ENCODE results near the gene KPNA3. TPM values are rescaled to one million over a fixed set of nuclear protein-coding genes. Genes with fewer than 3 reads are reported as not detected.

The KPNA3 gene
- total RNA-seq, 1 experiment from 2014 or later, result 14.4 TPM

- H4K20me1 ChIP-seq (ENCODE audit: low read length), result peaks cover 10% of the 10 kb centered on the region; the same call in 1 of the 2 replicates
- H2AFZ ChIP-seq (ENCODE audit: low read length), result no peak overlapping the region
- H3K79me2 ChIP-seq (ENCODE audit: low read length), result peaks cover 87% of the 10 kb centered on the region
- no peaks in the 10 kb centered on the region for H3K9me3 ChIP-seq (ENCODE audit: low read length)
- TF ChIP-seq, protein P1, sequence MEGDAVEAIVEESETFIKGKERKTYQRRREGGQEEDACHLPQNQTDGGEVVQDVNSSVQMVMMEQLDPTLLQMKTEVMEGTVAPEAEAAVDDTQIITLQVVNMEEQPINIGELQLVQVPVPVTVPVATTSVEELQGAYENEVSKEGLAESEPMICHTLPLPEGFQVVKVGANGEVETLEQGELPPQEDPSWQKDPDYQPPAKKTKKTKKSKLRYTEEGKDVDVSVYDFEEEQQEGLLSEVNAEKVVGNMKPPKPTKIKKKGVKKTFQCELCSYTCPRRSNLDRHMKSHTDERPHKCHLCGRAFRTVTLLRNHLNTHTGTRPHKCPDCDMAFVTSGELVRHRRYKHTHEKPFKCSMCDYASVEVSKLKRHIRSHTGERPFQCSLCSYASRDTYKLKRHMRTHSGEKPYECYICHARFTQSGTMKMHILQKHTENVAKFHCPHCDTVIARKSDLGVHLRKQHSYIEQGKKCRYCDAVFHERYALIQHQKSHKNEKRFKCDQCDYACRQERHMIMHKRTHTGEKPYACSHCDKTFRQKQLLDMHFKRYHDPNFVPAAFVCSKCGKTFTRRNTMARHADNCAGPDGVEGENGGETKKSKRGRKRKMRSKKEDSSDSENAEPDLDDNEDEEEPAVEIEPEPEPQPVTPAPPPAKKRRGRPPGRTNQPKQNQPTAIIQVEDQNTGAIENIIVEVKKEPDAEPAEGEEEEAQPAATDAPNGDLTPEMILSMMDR (conservative IDR thresholded peaks at IDR 0.05; ENCODE audit: low read depth, low read length), result no peak
- no peak for TF ChIP-seq EZH2 (IDR thresholded peaks at IDR 0.05; ENCODE audit: low read length, unreplicated experiment)
- TF ChIP-seq EZH2phosphoT487 (IDR thresholded peaks at IDR 0.05; ENCODE audit: borderline replicate concordance, low read length), result no peak
- BruUV-seq (replicated peaks), result no TSS peak
- no peak overlapping the region for H3K4me3 ChIP-seq (ENCODE audit: low read length)
- DNase-seq, result peak; percentile 64
- H3K36me3 ChIP-seq (ENCODE audit: low read depth, low read length), result no peaks in the 10 kb centered on the region
- ChIA-PET POLR2A (ENCODE audit: unreplicated experiment) (interaction anchor here (1.2 kb wide), 1 partner anchor 9 kb away, joined by 3 read pairs; the partner anchor contains the start of gene EBPL), CTCF (interaction anchor here (0.6 kb wide), 1 partner anchor 110 kb away, joined by 5 read pairs; no protein-coding TSS in a partner anchor)
- intact Hi-C loops (cut with micrococcal nuclease), result no loop called here
- H3K27me3 ChIP-seq (ENCODE audit: low read length), result no peaks in the 10 kb centered on the region
- H3K4me2 ChIP-seq (ENCODE audit: low read length), result peak overlapping the region; percentile 40
- H3F3A ChIP-seq (ENCODE audit: low read length, unreplicated experiment), result no peaks in the 10 kb centered on the region
- H3K27ac ChIP-seq (ENCODE audit: low read length), result peak overlapping the region; percentile 22; the same call in 1 of the 2 replicates
- H3K4me1 ChIP-seq (ENCODE audit: insufficient read depth, low read length), result peaks cover 12% of the 10 kb centered on the region
- no peak overlapping the region for H3K9ac ChIP-seq (ENCODE audit: low read length)
- no peaks in the 10 kb centered on the region for H3K9me2 ChIP-seq (replicated peaks; ENCODE audit: low read length)
- ATAC-seq, result peak; percentile 92
Measured at GRCh38 chr13:49681842-49682435, 110.5 kb downstream of the KPNA3 start.

DNA sequence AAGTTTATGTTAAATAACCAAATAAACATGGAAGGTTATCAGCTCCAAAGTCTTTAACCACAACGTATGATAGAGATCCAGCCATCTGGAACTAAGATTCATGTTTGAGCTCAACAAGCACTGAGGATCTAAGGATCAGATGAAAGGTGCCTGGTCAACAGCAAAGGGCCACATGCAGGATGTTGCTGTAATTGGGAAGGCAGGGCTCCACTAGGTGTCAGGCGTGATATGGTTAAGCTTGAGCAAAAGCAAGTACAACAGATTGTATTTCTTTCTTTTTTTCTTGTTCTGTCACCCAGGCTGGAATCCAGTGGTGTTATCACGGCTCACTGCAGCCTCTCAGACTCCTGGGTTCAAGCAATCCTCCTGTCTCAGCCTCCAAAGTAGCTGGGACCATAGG, 113.2 kb downstream of the KPNA3 start:
- H3K79me2 ChIP-seq (ENCODE audit: low read length), result peaks cover 74% of the 10 kb centered on the region
- intact Hi-C loops (cut with micrococcal nuclease), result loop anchor here (1.0 kb wide), 1 partner anchor 19 kb away; no protein-coding TSS in a partner anchor
- ATAC-seq (peak; percentile 52), DNase-seq (no peak)
- no peaks in the 10 kb centered on the region for H3K27me3 ChIP-seq (ENCODE audit: low read length)
- no peaks in the 10 kb centered on the region for H3K9me2 ChIP-seq (replicated peaks; ENCODE audit: low read length)
- BruUV-seq (replicated peaks), result no TSS peak
- H3K4me3 ChIP-seq (ENCODE audit: low read length), result no peak overlapping the region
- H3F3A ChIP-seq (ENCODE audit: low read length, unreplicated experiment), result no peaks in the 10 kb centered on the region
- CTCF ChIA-PET, result interaction anchor here (0.9 kb wide), 1 partner anchor 114 kb away, joined by 3 read pairs; no protein-coding TSS in a partner anchor
- POLR2A ChIA-PET (ENCODE audit: unreplicated experiment), result no interaction called here
- TF ChIP-seq EZH2phosphoT487 (IDR thresholded peaks at IDR 0.05; ENCODE audit: borderline replicate concordance, low read length), result no peak
- TF ChIP-seq, protein P1 (conservative IDR thresholded peaks at IDR 0.05; ENCODE audit: low read depth, low read length), result peak; percentile 33; the same call in 1 of the 2 replicates
- no peak overlapping the region for H3K27ac ChIP-seq (ENCODE audit: low read length)
- no peak overlapping the region for H2AFZ ChIP-seq (ENCODE audit: low read length)
- no peak overlapping the region for H3K9ac ChIP-seq (ENCODE audit: low read length)
- no peaks in the 10 kb centered on the region for H3K36me3 ChIP-seq (ENCODE audit: low read depth, low read length)
- no peak overlapping the region for H3K4me2 ChIP-seq (ENCODE audit: low read length)
- no peaks in the 10 kb centered on the region for H3K9me3 ChIP-seq (ENCODE audit: low read length)
- H4K20me1 ChIP-seq (ENCODE audit: low read length), result peaks cover 10% of the 10 kb centered on the region; the same call in 1 of the 2 replicates
- peaks cover 12% of the 10 kb centered on the region for H3K4me1 ChIP-seq (ENCODE audit: insufficient read depth, low read length)
